ENCODE data around the gene ALDH3B1. TPM values are rescaled to one million over a fixed set of nuclear protein-coding genes. Genes with fewer than 3 reads are reported as not detected.

The ALDH3B1 gene
- total and polyA plus RNA-seq, 9 of the 15 experiments (the other 6 are each of a cell fraction or from before 2014, with no cell fraction given), result 0.01 to 0.35 (median 0.07) TPM; not detected in 2

DNA sequence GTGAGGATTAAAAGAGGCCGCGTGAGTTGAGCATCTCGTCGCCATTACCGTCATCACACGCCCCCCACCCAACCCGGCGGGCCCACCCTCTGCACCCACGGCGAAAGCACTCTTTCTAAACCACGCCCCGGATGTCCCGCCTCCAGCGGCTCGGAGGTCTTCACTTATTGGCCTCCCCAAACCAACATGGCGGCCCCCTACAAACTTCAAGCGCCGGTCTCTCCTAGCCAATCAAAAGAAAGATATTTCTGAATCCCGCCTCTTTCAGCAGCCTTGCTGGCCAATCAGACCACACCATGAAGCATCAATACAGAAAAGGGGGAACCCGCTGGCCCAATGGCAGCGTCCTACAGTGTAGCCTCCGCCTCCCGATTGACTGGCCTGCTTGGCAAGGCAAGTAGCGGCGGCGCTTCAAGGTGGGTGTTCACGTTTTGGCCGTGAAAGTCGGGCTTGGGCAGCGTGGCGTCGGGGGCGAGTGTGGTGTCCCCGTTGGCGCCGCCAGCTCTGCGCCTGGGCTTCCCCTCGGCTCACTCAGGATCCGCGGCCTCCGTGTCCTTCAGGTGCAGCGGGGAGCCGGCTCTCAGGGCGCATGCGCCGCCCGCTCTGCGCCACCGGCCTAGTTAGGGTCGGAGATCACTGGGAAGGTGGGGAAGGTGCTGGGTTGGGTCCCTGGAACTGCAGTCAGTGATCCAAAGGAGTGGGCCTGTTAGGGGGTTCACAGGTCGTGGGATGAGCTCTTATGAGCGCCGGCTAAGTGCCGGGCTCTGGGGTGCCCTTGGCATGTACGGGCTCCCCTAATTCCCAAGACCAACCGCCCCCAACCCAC lies 20.4 kb downstream of the ALDH3B1 start, which contains the start of gene NDUFS8 (continued):
- TF ChIP-seq, protein P1, sequence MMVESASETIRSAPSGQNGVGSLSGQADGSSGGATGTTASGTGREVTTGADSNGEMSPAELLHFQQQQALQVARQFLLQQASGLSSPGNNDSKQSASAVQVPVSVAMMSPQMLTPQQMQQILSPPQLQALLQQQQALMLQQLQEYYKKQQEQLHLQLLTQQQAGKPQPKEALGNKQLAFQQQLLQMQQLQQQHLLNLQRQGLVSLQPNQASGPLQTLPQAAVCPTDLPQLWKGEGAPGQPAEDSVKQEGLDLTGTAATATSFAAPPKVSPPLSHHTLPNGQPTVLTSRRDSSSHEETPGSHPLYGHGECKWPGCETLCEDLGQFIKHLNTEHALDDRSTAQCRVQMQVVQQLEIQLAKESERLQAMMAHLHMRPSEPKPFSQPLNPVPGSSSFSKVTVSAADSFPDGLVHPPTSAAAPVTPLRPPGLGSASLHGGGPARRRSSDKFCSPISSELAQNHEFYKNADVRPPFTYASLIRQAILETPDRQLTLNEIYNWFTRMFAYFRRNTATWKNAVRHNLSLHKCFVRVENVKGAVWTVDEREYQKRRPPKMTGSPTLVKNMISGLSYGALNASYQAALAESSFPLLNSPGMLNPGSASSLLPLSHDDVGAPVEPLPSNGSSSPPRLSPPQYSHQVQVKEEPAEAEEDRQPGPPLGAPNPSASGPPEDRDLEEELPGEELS (CRISPR knock-in tag; IDR thresholded peaks at IDR 0.05; ENCODE audit: borderline replicate concordance), result peak; percentile 60; the same call in 1 of the 2 replicates
- peak; percentile 68; the same call in 1 of the 2 replicates for TF ChIP-seq ZNF232 (CRISPR knock-in tag; IDR thresholded peaks at IDR 0.05)
- TF ChIP-seq, protein P2, sequence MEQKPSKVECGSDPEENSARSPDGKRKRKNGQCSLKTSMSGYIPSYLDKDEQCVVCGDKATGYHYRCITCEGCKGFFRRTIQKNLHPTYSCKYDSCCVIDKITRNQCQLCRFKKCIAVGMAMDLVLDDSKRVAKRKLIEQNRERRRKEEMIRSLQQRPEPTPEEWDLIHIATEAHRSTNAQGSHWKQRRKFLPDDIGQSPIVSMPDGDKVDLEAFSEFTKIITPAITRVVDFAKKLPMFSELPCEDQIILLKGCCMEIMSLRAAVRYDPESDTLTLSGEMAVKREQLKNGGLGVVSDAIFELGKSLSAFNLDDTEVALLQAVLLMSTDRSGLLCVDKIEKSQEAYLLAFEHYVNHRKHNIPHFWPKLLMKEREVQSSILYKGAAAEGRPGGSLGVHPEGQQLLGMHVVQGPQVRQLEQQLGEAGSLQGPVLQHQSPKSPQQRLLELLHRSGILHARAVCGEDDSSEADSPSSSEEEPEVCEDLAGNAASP (IDR thresholded peaks at IDR 0.05), result no peak
- peak; percentile 83 for TF ChIP-seq SIN3B (IDR thresholded peaks at IDR 0.05; ENCODE audit: low read depth)
- TF ChIP-seq FUS (optimal IDR thresholded peaks at IDR 0.05; ENCODE audit: low read depth, low read length), result no peak
- TF ChIP-seq, protein P3, sequence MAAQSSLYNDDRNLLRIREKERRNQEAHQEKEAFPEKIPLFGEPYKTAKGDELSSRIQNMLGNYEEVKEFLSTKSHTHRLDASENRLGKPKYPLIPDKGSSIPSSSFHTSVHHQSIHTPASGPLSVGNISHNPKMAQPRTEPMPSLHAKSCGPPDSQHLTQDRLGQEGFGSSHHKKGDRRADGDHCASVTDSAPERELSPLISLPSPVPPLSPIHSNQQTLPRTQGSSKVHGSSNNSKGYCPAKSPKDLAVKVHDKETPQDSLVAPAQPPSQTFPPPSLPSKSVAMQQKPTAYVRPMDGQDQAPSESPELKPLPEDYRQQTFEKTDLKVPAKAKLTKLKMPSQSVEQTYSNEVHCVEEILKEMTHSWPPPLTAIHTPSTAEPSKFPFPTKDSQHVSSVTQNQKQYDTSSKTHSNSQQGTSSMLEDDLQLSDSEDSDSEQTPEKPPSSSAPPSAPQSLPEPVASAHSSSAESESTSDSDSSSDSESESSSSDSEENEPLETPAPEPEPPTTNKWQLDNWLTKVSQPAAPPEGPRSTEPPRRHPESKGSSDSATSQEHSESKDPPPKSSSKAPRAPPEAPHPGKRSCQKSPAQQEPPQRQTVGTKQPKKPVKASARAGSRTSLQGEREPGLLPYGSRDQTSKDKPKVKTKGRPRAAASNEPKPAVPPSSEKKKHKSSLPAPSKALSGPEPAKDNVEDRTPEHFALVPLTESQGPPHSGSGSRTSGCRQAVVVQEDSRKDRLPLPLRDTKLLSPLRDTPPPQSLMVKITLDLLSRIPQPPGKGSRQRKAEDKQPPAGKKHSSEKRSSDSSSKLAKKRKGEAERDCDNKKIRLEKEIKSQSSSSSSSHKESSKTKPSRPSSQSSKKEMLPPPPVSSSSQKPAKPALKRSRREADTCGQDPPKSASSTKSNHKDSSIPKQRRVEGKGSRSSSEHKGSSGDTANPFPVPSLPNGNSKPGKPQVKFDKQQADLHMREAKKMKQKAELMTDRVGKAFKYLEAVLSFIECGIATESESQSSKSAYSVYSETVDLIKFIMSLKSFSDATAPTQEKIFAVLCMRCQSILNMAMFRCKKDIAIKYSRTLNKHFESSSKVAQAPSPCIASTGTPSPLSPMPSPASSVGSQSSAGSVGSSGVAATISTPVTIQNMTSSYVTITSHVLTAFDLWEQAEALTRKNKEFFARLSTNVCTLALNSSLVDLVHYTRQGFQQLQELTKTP (IDR thresholded peaks at IDR 0.05; ENCODE audit: low read depth in 1 of 2, partially characterized antibody in 2 of 2), result no peak
- TF ChIP-seq, protein P4, sequence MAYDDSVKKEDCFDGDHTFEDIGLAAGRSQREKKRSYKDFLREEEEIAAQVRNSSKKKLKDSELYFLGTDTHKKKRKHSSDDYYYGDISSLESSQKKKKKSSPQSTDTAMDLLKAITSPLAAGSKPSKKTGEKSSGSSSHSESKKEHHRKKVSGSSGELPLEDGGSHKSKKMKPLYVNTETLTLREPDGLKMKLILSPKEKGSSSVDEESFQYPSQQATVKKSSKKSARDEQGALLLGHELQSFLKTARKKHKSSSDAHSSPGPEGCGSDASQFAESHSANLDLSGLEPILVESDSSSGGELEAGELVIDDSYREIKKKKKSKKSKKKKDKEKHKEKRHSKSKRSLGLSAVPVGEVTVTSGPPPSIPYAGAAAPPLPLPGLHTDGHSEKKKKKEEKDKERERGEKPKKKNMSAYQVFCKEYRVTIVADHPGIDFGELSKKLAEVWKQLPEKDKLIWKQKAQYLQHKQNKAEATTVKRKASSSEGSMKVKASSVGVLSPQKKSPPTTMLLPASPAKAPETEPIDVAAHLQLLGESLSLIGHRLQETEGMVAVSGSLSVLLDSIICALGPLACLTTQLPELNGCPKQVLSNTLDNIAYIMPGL (CRISPR knock-in tag; IDR thresholded peaks at IDR 0.05), result no peak
- no peak for TF ChIP-seq ILK (tag; IDR thresholded peaks at IDR 0.05; ENCODE audit: borderline replicate concordance, low read depth)
- TF ChIP-seq PURB (CRISPR knock-in tag; IDR thresholded peaks at IDR 0.05; ENCODE audit: low read depth), result no peak
- peak; percentile 26; the same call in 1 of the 2 replicates for TF ChIP-seq ELF2 (CRISPR knock-in tag; IDR thresholded peaks at IDR 0.05)
- peak; percentile 83 for TF ChIP-seq EP400 (IDR thresholded peaks at IDR 0.05)
- no peak for TF ChIP-seq GABPB2 (CRISPR knock-in tag; conservative IDR thresholded peaks at IDR 0.05)
- no peak for TF ChIP-seq OTX1 (CRISPR knock-in tag; IDR thresholded peaks at IDR 0.05)
- no peak for TF ChIP-seq HIVEP1 (CRISPR knock-in tag; IDR thresholded peaks at IDR 0.05)
- no peak for TF ChIP-seq FOXA3 (CRISPR knock-in tag; conservative IDR thresholded peaks at IDR 0.05 in 1 of 2, IDR thresholded peaks at IDR 0.05 in 1 of 2)
- no peak for TF ChIP-seq ZNF551 (CRISPR knock-in tag; IDR thresholded peaks at IDR 0.05)

Data from K562 (cell line).